ENCODE results near the gene PADI1. TPM values are rescaled to one million over a fixed set of nuclear protein-coding genes. Genes with fewer than 3 reads are reported as not detected.

The PADI1 gene
- total RNA-seq, 1 experiment from 2014 or later, result 0.24 TPM

- H2BK20ac ChIP-seq (ENCODE audit: low read depth, low read length, poor library complexity, severe bottlenecking), result no peak overlapping the region
- TF ChIP-seq CTCF (conservative IDR thresholded peaks at IDR 0.05), result no peak
These were observed 71.6 kb downstream of the PADI1 start for GRCh38 chr1:17276568-17276967.

More at GRCh38 chr1:17276568-17276967, 71.6 kb downstream of the PADI1 start:
- no peak for DNase-seq
- Histone ChIP-seq H3K4me2 (ENCODE audit: insufficient read depth, insufficient read length, low read length) (no peak overlapping the region), H4K20me1 (ENCODE audit: control insufficient read depth, insufficient read depth, insufficient read length) (no peaks in the 10 kb centered on the region), H3K56ac (ENCODE audit: insufficient read length, low read depth, low read length) (no peak overlapping the region), H3K23ac (ENCODE audit: insufficient read length, low read depth, low read length) (no peak overlapping the region), H3K9ac (ENCODE audit: extremely low read depth, insufficient read length, low read length) (no peak overlapping the region), H4K5ac (ENCODE audit: insufficient read length, low read depth, low read length) (no peak overlapping the region), H3K14ac (ENCODE audit: insufficient read depth, low read length) (no peak overlapping the region), H4K8ac (replicated peaks; ENCODE audit: insufficient read length, low read depth, low read length) (no peak overlapping the region), H3K18ac (ENCODE audit: insufficient read length, low read depth, low read length) (no peak overlapping the region), H3K27ac (ENCODE audit: insufficient read length, low read depth, low read length) (no peak overlapping the region), H3K79me2 (ENCODE audit: insufficient read depth, low read length) (no peaks in the 10 kb centered on the region), H2BK15ac (ENCODE audit: low read depth, low read length) (no peak overlapping the region), H2BK5ac (ENCODE audit: insufficient read length, low read length) (no peak overlapping the region), H3K9me3 (ENCODE audit: control insufficient read depth, low read depth, low read length) (no peaks in the 10 kb centered on the region), H3T11ph (ENCODE audit: low read length) (no peak overlapping the region), H3K27me3 (ENCODE audit: insufficient read depth, low read length) (no peaks in the 10 kb centered on the region; the same call in 1 of the 2 replicates), H3K79me1 (ENCODE audit: insufficient read depth, low read depth, low read length, poor library complexity, severe bottlenecking) (no peaks in the 10 kb centered on the region), H2AK5ac (ENCODE audit: insufficient read length, low read length) (no peak overlapping the region), H2BK12ac (ENCODE audit: insufficient read length, low read depth, low read length) (no peak overlapping the region), H3K4me1 (ENCODE audit: insufficient read depth, low read length) (no peaks in the 10 kb centered on the region), H2BK120ac (ENCODE audit: low read depth, low read length, poor library complexity, severe bottlenecking) (no peak overlapping the region), H2AFZ (ENCODE audit: low read length) (no peak overlapping the region), H3K4ac (ENCODE audit: low read depth, low read length) (no peak overlapping the region), H4K91ac (ENCODE audit: insufficient read length, low read depth, low read length) (no peak overlapping the region), H3K23me2 (ENCODE audit: insufficient read length, low read depth, low read length, poor library complexity, severe bottlenecking) (no peaks in the 10 kb centered on the region)
- Mint-ChIP-seq H3K27me3 (ENCODE audit: low read depth) (no peaks in the 10 kb centered on the region; the same call in 1 of the 2 replicates), H3K27ac (no peak overlapping the region), H3K9me3 (no peaks in the 10 kb centered on the region), H3K4me3 (no peak overlapping the region), H3K36me3 (ENCODE audit: insufficient read depth in 1 of 3, low read depth in 3 of 3) (no peaks in the 10 kb centered on the region), H3K4me1 (no peaks in the 10 kb centered on the region)
- no CpG with 5 or more reads among the region's 11 CpGs for WGBS (ENCODE audit: extremely low coverage, insufficient read length, low lambda C conversion rate)

All from H9 (cell line).